Stimulated activated CD4-positive, alpha-beta T cell treated with anti-CD3 and anti-CD28 coated beads, Interleukin-12 subunit alpha, Interleukin-12 subunit beta, amount 100 ng/mL, for 48 hours (primary cell): Measurements from ENCODE around the gene SLC17A7.
"Not testable (repeated sequence)": the region's sequence is repeated elsewhere in the genome, so short reads cannot be mapped to it uniquely, and the experiment has no call there.

ENCODE experiments used
- DNase-seq, 3 donors: peaks; one replicate each; pipeline ENCODE4 v3.0.0-alpha.2; 2020; ENCODE audit warnings: low read depth in 2 of 3, low spot score in 1 of 3

The SLC17A7 gene

GRCh38 chr19:49445997-49446396 lies 4.7 kb upstream of the SLC17A7 start:
- no peak for DNase-seq

- DNase-seq, result not testable (repeated sequence)
Observed at GRCh38 chr19:49444100-49444700, 2.9 kb upstream of the SLC17A7 start.

- peak; percentile 85 to 90 (median 90) for DNase-seq
Observed at GRCh38 chr19:49443366-49444099, 2.2 kb upstream of the SLC17A7 start.

GRCh38 chr19:49442771-49443365 lies 1.5 kb upstream of the SLC17A7 start:
- peak; percentile 50 to 69 (median 59) for DNase-seq

GRCh38 chr19:49442354-49442753 lies 1.0 kb upstream of the SLC17A7 start:
- no peak for DNase-seq

- DNase-seq, result no peak
Observed at GRCh38 chr19:49441960-49442350, 628 bp upstream of the SLC17A7 start.

GRCh38 chr19:49440439-49441209 lies 703 bp downstream of the SLC17A7 start:
- no peak for DNase-seq

GRCh38 chr19:49439836-49440235 lies 1.5 kb downstream of the SLC17A7 start:
- no peak for DNase-seq

GRCh38 chr19:49438261-49438660 lies 3.1 kb downstream of the SLC17A7 start:
- no peak for DNase-seq

GRCh38 chr19:49437231-49437630 lies 4.1 kb downstream of the SLC17A7 start:
- no peak for DNase-seq

GRCh38 chr19:49436381-49437017 lies 4.8 kb downstream of the SLC17A7 start:
- peak; percentile 57 to 61 (median 60) for DNase-seq

GRCh38 chr19:49435670-49436069 lies 5.7 kb downstream of the SLC17A7 start:
- no peak for DNase-seq

GRCh38 chr19:49434907-49435583 lies 6.3 kb downstream of the SLC17A7 start:
- DNase-seq, result no peak

GRCh38 chr19:49433240-49433901 lies 8.0 kb downstream of the SLC17A7 start:
- DNase-seq, result no peak

- no peak for DNase-seq
Observed at GRCh38 chr19:49432141-49433073, 8.9 kb downstream of the SLC17A7 start.

GRCh38 chr19:49431330-49431749 lies 10.0 kb downstream of the SLC17A7 start:
- DNase-seq, result no peak

- DNase-seq, result no peak
Observed at GRCh38 chr19:49430678-49431329, 10.5 kb downstream of the SLC17A7 start.

GRCh38 chr19:49430172-49430677 lies 11.1 kb downstream of the SLC17A7 start:
- DNase-seq, result no peak
